Loucy (cell line): Measurements from ENCODE around the gene IGSF23.

Source experiments
- CTCF ChIP-seq: fragments of 200-600 bp; sonication (generic); conservative IDR thresholded peaks from 2 replicates; pipeline ENCODE4 v1.5.1; 2014; ENCODE audit warnings: mild to moderate bottlenecking, antibody characterized with exemption, low read length
- EZH2phosphoT487 ChIP-seq: fragments of 200-600 bp; IDR thresholded peaks from 2 replicates; pipeline ENCODE4 v1.6.1; 2018; ENCODE audit warnings: antibody characterized with exemption, mild to moderate bottlenecking, moderate library complexity, borderline replicate concordance

- TF ChIP-seq CTCF, result no peak
- no peak for TF ChIP-seq EZH2phosphoT487
These were observed 14.5 kb upstream of the IGSF23 start for GRCh38 chr19:44598880-44599279.
